Activated CD8-positive, alpha-beta T cell treated with anti-CD3 and anti-CD28 coated beads for 36 hours (primary cell): ENCODE data around the gene IGFN1. TPM values are rescaled to one million over a fixed set of nuclear protein-coding genes. Genes with fewer than 3 reads are reported as not detected.

Experiments
- ATAC-seq: fragments of 200-7000 bp; cut with Tn5 transposase; one replicate; pipeline ENCODE4 v1.10.0; 2021; ENCODE audit warnings: mild to moderate bottlenecking, moderate library complexity
- CTCF ChIA-PET: fragments of 350-600 bp; sonication (Branson Sonifier 250); formaldehyde crosslinking; loops from one replicate; lab custom pipeline; 2021; ENCODE audit warnings: antibody characterized with exemption; lab: Charles Lee
- POLR2A ChIA-PET: fragments of 350-600 bp; sonication (Branson Sonifier 250); formaldehyde crosslinking; loops from one replicate; lab custom pipeline; 2021; ENCODE audit warnings: antibody characterized with exemption; lab: Charles Lee
- DNase-seq: peaks from one replicate; pipeline ENCODE4 v3.0.0-alpha.2; 2020
- H3K27ac Mint-ChIP-seq: one replicate; pipeline ENCODE4 v1.8.0; 2021; ENCODE audit warnings: mild to moderate bottlenecking, mixed read lengths
- H3K27me3 Mint-ChIP-seq: one replicate; pipeline ENCODE4 v1.8.0; 2021; ENCODE audit warnings: mixed read lengths
- H3K36me3 Mint-ChIP-seq: one replicate; pipeline ENCODE4 v1.8.0; 2021; ENCODE audit warnings: low read depth, mixed read lengths
- H3K4me1 Mint-ChIP-seq: one replicate; pipeline ENCODE4 v1.8.0; 2021; ENCODE audit warnings: low read depth, mixed read lengths
- H3K4me3 Mint-ChIP-seq: one replicate; pipeline ENCODE4 v1.8.0; 2021; ENCODE audit warnings: mild to moderate bottlenecking, moderate library complexity, mixed read lengths
- H3K9me3 Mint-ChIP-seq: one replicate; pipeline ENCODE4 v1.8.0; 2021; ENCODE audit warnings: mixed read lengths
- intact Hi-C: fragments of 100-400 bp; cut with micrococcal nuclease; formaldehyde crosslinking; loops from one replicate; pipeline ENCODE4 v1.10.0; 2022
- total RNA-seq, 2 experiments: library from RNA; stranded (reverse); gene quantifications; one replicate each; pipeline ENCODE4 v1.2.3, GENCODE V29; 2021
- TF ChIP-seq, protein P1 (sequence below): fragments of 200-600 bp; IDR thresholded peaks from one replicate; pipeline ENCODE4 v1.8.0; 2022; ENCODE audit warnings: antibody characterized with exemption, mild to moderate bottlenecking

The IGFN1 gene
- total RNA-seq, 2 experiments from 2014 or later: not detected

- peaks cover 14% of the 10 kb centered on the region for H3K36me3 Mint-ChIP-seq
- H3K27me3 Mint-ChIP-seq: peaks cover 11% of the 10 kb centered on the region
- H3K4me1 Mint-ChIP-seq: peaks cover 17% of the 10 kb centered on the region
- ChIA-PET POLR2A (interaction anchor here (0.7 to 4.8 kb wide), 7 partner anchors 11 to 138 kb away, joined by 3 to 24 read pairs (median 4); no protein-coding TSS in a partner anchor), CTCF (interaction anchor here (0.8 to 2.4 kb wide), 10 partner anchors 12 to 174 kb away, joined by 3 to 13 read pairs (median 4); no protein-coding TSS in a partner anchor)
- ATAC-seq: peak; percentile 83
- no peaks in the 10 kb centered on the region for H3K9me3 Mint-ChIP-seq
- no peak for DNase-seq
- TF ChIP-seq, protein P1, sequence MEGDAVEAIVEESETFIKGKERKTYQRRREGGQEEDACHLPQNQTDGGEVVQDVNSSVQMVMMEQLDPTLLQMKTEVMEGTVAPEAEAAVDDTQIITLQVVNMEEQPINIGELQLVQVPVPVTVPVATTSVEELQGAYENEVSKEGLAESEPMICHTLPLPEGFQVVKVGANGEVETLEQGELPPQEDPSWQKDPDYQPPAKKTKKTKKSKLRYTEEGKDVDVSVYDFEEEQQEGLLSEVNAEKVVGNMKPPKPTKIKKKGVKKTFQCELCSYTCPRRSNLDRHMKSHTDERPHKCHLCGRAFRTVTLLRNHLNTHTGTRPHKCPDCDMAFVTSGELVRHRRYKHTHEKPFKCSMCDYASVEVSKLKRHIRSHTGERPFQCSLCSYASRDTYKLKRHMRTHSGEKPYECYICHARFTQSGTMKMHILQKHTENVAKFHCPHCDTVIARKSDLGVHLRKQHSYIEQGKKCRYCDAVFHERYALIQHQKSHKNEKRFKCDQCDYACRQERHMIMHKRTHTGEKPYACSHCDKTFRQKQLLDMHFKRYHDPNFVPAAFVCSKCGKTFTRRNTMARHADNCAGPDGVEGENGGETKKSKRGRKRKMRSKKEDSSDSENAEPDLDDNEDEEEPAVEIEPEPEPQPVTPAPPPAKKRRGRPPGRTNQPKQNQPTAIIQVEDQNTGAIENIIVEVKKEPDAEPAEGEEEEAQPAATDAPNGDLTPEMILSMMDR: no peak
- H3K27ac Mint-ChIP-seq: peak overlapping the region; percentile 73
- H3K4me3 Mint-ChIP-seq: peak overlapping the region; percentile 80
- intact Hi-C loops: no loop called here
Measured at GRCh38 chr1:201153474-201154388, 36.9 kb upstream of the IGFN1 start.

- DNase-seq (peak; percentile 98), ATAC-seq (peak; percentile 97)
- H3K36me3 Mint-ChIP-seq: peaks cover 10% of the 10 kb centered on the region
- peaks cover 17% of the 10 kb centered on the region for H3K4me1 Mint-ChIP-seq
- POLR2A ChIA-PET: interaction anchor here (0.9 to 4.8 kb wide), 6 partner anchors 8 to 139 kb away, joined by 3 to 24 read pairs (median 4); no protein-coding TSS in a partner anchor
- H3K9me3 Mint-ChIP-seq: no peaks in the 10 kb centered on the region
- H3K27ac Mint-ChIP-seq: peak within 1 kb of the TSS; percentile 73
- TF ChIP-seq, protein P1: no peak
- CTCF ChIA-PET: interaction anchor here (0.8 to 2.4 kb wide), 9 partner anchors 11 to 175 kb away, joined by 3 to 13 read pairs (median 4); no protein-coding TSS in a partner anchor
- peak within 1 kb of the TSS; percentile 80 for H3K4me3 Mint-ChIP-seq
- H3K27me3 Mint-ChIP-seq: peaks cover 13% of the 10 kb centered on the region
- intact Hi-C loops: no loop called here
Measured at GRCh38 chr1:201154389-201155165, 36.0 kb upstream of the IGFN1 start, which contains the start of gene TMEM9. Gene TMEM9, minus strand, starts transcription at chr1:201154474. Its CDS starts 551 bp downstream, at chr1:201153923.

DNA sequence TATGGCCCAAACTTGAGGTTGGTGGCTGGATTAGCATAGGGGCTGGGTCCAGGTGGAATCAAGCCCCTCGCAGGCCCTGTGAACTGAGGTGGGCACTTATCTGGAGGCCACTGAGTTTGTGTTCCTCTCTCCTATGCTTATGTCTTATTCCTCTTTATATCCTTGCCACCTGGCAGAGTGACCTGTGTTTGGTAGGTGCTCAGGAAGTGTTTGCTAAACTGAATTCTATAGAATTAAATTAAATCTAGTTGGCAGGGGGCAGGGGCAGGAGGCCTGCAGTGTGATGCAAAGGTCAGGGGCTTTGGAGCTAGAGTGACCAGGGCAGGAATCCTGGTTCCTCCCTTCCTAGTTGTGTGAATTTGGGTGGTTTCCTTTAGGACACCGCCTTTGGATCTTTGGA, 35.3 kb upstream of the IGFN1 start:
- no peak for ATAC-seq
- peaks cover 17% of the 10 kb centered on the region for H3K27me3 Mint-ChIP-seq
- H3K4me3 Mint-ChIP-seq: no peak overlapping the region
- no peak for DNase-seq
- H3K4me1 Mint-ChIP-seq: peaks cover 17% of the 10 kb centered on the region
- TF ChIP-seq, protein P1: no peak
- no peak overlapping the region for H3K27ac Mint-ChIP-seq
- peaks cover 6% of the 10 kb centered on the region for H3K36me3 Mint-ChIP-seq
- CTCF ChIA-PET: interaction anchor here (1.3 to 2.1 kb wide), 3 partner anchors 14 to 36 kb away, joined by 4 to 8 read pairs (median 4); no protein-coding TSS in a partner anchor
- no peaks in the 10 kb centered on the region for H3K9me3 Mint-ChIP-seq
- POLR2A ChIA-PET: interaction anchor here (0.9 to 4.8 kb wide), 3 partner anchors 9 to 130 kb away, joined by 3 to 24 read pairs (median 3); no protein-coding TSS in a partner anchor
- intact Hi-C loops: no loop called here

DNA sequence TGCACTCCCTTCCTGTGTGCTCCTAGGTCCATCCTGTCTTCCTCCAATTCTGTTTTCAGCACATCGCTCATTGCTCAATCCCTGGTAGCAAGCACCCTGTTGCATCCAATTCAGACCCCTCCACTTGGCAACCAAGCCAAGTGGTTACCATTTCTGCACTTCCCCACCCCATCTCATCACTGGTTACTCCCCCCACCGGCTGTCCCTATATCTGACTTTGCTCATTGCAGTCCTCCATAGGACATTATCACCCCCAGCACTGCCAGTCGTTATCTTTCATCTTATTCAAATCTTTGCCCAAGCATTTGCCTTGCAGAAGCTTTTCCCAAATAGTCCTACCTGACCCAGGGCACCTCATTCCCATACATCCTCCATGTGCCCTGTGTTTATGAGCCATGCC, 34.3 kb upstream of the IGFN1 start:
- DNase-seq: no peak
- H3K27ac Mint-ChIP-seq: no peak overlapping the region
- TF ChIP-seq, protein P1: no peak
- POLR2A ChIA-PET: interaction anchor here (4.8 kb wide), 1 partner anchor 14 kb away, joined by 24 read pairs; no protein-coding TSS in a partner anchor
- H3K4me3 Mint-ChIP-seq: no peak overlapping the region
- no peak for ATAC-seq
- intact Hi-C loops: no loop called here
- CTCF ChIA-PET: interaction anchor here (1.0 to 2.1 kb wide), 3 partner anchors 10 to 37 kb away, joined by 3 to 8 read pairs (median 4); no protein-coding TSS in a partner anchor
- H3K36me3 Mint-ChIP-seq: no peaks in the 10 kb centered on the region
- peaks cover 18% of the 10 kb centered on the region for H3K27me3 Mint-ChIP-seq
- no peaks in the 10 kb centered on the region for H3K9me3 Mint-ChIP-seq
- peaks cover 17% of the 10 kb centered on the region for H3K4me1 Mint-ChIP-seq
